HG02938 (cell line): ENCODE data around the gene JAG1.
"Not testable (repeated sequence)": the region's sequence is repeated elsewhere in the genome, so short reads cannot be mapped to it uniquely, and the experiment has no call there.

Source experiments
- ATAC-seq: cut with Tn5 transposase; IDR thresholded peaks from one replicate; pipeline ENCODE4 v1.9.1; 2021; ENCODE audit warnings: mild to moderate bottlenecking, moderate library complexity; ENCODE audit not compliant: unreplicated experiment

The JAG1 gene

GRCh38 chr20:10590446-10590845 is 83.4 kb downstream of the JAG1 start:
- ATAC-seq: not testable (repeated sequence)
